ENCODE results near the gene TPH2. TPM values are rescaled to one million over a fixed set of nuclear protein-coding genes. Genes with fewer than 3 reads are reported as not detected.

TPH2 gene
- total RNA-seq, 4 donors from 2014 or later, result not detected

DNA sequence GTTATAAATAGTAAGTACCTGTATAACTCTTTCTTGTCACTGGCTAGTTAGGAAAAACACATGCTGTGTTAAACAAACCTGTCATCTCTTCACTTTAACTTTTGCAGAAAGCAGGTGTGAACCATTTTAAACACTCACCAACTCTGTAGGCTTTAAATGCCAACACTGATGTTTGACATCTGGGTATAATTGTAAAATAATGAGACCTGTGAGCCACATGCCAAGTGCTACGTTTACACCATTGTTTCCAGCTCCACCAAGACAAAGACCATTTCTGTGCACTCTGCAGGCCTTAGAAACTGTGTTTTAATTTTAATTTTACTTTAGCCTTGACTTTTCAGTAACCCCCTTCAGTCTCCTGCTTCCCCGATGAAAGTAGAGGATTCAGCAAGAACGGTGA, 11.0 kb downstream of the TPH2 start:
- peaks cover 0 to 19% (median 0%) of the 10 kb centered on the region in 3 donors for H3K4me1 ChIP-seq
- no peak for TF ChIP-seq POLR2A (IDR thresholded peaks at IDR 0.05)
- TF ChIP-seq, protein P1, sequence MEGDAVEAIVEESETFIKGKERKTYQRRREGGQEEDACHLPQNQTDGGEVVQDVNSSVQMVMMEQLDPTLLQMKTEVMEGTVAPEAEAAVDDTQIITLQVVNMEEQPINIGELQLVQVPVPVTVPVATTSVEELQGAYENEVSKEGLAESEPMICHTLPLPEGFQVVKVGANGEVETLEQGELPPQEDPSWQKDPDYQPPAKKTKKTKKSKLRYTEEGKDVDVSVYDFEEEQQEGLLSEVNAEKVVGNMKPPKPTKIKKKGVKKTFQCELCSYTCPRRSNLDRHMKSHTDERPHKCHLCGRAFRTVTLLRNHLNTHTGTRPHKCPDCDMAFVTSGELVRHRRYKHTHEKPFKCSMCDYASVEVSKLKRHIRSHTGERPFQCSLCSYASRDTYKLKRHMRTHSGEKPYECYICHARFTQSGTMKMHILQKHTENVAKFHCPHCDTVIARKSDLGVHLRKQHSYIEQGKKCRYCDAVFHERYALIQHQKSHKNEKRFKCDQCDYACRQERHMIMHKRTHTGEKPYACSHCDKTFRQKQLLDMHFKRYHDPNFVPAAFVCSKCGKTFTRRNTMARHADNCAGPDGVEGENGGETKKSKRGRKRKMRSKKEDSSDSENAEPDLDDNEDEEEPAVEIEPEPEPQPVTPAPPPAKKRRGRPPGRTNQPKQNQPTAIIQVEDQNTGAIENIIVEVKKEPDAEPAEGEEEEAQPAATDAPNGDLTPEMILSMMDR (IDR thresholded peaks at IDR 0.05), result no peak
- no peak for ATAC-seq
- no peak overlapping the region for H3K4me3 ChIP-seq
- no peaks in the 10 kb centered on the region for H3K36me3 ChIP-seq
- 7 to 23% methylated on average over 1 of the region's 3 CpGs for WGBS, 2 donors (ENCODE audit: low coverage in 1 of 2)
- no peak overlapping the region for H3K27ac ChIP-seq
- no peaks in the 10 kb centered on the region for H3K9me3 ChIP-seq
- no peaks in the 10 kb centered on the region for H3K27me3 ChIP-seq

DNA sequence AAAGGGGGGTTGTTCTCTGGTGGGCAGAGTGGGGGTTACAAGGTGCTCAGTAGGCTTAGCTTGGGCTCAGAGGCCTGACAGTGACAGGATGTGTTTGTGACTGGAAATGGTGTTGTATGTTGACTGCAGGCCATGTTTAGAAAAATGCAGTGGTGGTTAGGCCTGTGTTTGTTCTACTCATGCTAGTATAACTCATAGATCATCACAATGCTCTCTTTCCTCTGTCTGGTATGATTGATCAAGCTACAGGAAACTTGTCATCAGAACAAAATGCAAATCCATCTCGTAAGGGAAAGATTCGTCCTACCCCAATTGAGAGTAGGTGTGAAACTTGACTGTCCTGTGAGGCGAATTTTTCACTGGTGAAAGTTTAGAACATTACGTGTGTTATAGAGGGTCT, 11.8 kb downstream of the TPH2 start:
- H3K27ac ChIP-seq, result no peak overlapping the region
- TF ChIP-seq POLR2A (IDR thresholded peaks at IDR 0.05), result no peak
- TF ChIP-seq, protein P1 (IDR thresholded peaks at IDR 0.05), result no peak
- TF ChIP-seq EP300 (IDR thresholded peaks at IDR 0.05), result no peak
- no peak for TF ChIP-seq POLR2AphosphoS5 (IDR thresholded peaks at IDR 0.05)
- 59 to 86% methylated on average over 3 to 4 of the region's 4 CpGs for WGBS, 2 donors (ENCODE audit: low coverage in 1 of 2)
- peaks cover 0 to 19% (median 0%) of the 10 kb centered on the region in 3 donors for H3K4me1 ChIP-seq
- H3K9me3 ChIP-seq, result no peaks in the 10 kb centered on the region
- H3K36me3 ChIP-seq, result no peaks in the 10 kb centered on the region
- no peak for ATAC-seq
- no peaks in the 10 kb centered on the region for H3K27me3 ChIP-seq
- no peak overlapping the region for H3K4me3 ChIP-seq

DNA sequence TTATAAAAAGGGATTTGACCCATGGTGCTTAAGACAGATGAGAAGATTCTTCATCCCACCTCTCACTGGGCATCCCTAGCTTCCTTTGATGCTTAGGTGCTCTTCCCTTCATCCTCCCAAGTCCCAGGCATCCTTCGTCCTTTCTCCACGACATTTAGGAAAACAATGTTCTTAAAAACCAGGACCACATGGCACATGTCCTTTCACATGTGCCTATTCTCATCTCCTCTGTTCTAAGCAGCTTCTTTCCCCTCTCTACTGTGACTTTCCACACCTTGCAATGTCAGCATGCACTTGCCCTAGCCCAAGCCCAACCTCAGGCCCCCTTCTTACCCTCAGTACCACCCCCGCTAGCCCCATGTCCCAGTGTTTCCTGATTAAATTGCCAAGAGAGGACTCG, 12.2 kb downstream of the TPH2 start:
- no peak for TF ChIP-seq EP300 (IDR thresholded peaks at IDR 0.05)
- TF ChIP-seq POLR2A (IDR thresholded peaks at IDR 0.05), result no peak
- TF ChIP-seq POLR2AphosphoS5 (IDR thresholded peaks at IDR 0.05), result no peak
- TF ChIP-seq, protein P1 (IDR thresholded peaks at IDR 0.05), result no peak
- Histone ChIP-seq H3K27ac (no peak overlapping the region), H3K9me3 (no peaks in the 10 kb centered on the region), H3K4me1 (peaks cover 0 to 19% (median 0%) of the 10 kb centered on the region in 3 donors), H3K36me3 (no peaks in the 10 kb centered on the region), H3K27me3 (no peaks in the 10 kb centered on the region), H3K4me3 (no peak overlapping the region)
- 71 to 85% methylated on average over 3 to 4 of the region's 4 CpGs for WGBS, 2 donors (ENCODE audit: low coverage in 1 of 2)
- ATAC-seq, result no peak

DNA sequence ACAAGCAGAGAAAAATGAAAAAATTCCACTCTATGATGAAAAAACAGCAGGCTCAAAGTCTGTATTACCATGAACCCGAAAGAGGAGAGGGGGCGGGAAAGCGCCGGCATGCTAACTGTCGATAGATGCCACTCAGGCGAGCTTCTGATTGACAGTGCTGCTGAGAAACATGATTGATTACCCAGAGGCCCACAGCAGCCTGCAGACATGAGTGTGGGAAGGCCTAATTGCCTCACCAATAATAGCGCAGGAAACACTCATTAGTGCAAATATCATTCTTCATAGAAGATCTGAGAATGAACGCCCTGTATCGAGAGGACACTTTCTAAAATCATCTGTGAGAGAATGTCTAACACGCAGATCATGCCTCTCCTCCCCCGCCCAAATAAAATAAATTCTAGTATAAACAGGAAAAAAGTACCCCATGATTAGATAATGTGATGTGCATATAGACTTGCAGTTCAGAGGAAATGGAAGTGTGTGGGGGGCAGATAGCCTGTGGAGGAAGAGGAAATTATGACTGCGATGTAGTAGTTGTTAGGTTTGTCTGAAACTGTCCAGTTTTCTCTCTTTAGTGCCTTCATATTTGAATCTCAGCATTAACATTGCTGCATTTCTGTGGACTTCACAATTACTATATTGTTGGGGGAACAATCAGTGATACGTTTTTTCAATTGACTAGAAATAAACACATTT, 15.6 kb downstream of the TPH2 start:
- no peak for ATAC-seq
- 64 to 76% methylated on average over 6 to 12 of the region's 13 CpGs for WGBS, 2 donors (ENCODE audit: low coverage in 1 of 2)
- TF ChIP-seq, protein P1 (IDR thresholded peaks at IDR 0.05), result no peak
- TF ChIP-seq POLR2A (IDR thresholded peaks at IDR 0.05) (no peak), POLR2AphosphoS5 (IDR thresholded peaks at IDR 0.05) (no peak), EP300 (IDR thresholded peaks at IDR 0.05) (no peak)
- no peak overlapping the region for H3K4me3 ChIP-seq
- H3K27me3 ChIP-seq, result no peaks in the 10 kb centered on the region
- peaks cover 0 to 25% (median 4%) of the 10 kb centered on the region in 3 donors for H3K4me1 ChIP-seq
- H3K36me3 ChIP-seq, result no peaks in the 10 kb centered on the region
- no peak overlapping the region for H3K27ac ChIP-seq
- no peaks in the 10 kb centered on the region for H3K9me3 ChIP-seq

DNA sequence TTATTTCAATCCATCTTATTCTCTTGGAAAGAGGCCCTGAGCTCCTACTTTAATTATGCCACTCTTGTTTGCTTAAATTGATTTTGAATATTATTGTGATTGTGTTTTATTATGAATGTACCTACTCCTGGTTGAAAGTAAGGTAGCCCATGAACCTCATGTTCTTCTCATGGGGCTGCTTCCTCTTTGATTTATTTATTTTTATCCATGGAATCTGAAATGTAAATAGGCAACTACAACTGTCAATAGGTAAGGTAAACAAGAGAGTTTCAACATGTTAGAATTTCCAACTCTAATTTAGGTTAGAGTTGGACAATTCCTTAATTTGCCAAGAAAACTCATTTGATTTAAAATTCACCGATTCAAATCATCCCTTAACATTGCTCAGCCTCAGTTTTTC, 16.2 kb downstream of the TPH2 start:
- Histone ChIP-seq H3K4me3 (no peak overlapping the region), H3K36me3 (no peaks in the 10 kb centered on the region), H3K27me3 (no peaks in the 10 kb centered on the region), H3K27ac (no peak overlapping the region), H3K4me1 (peaks cover 0 to 22% (median 4%) of the 10 kb centered on the region in 3 donors), H3K9me3 (no peaks in the 10 kb centered on the region)
- 71 to 100% methylated on average over 1 of the region's 1 CpG for WGBS, 2 donors (ENCODE audit: low coverage in 1 of 2)
- no peak for TF ChIP-seq POLR2A (IDR thresholded peaks at IDR 0.05)
- no peak for TF ChIP-seq EP300 (IDR thresholded peaks at IDR 0.05)
- TF ChIP-seq, protein P1 (IDR thresholded peaks at IDR 0.05), result no peak
- TF ChIP-seq POLR2AphosphoS5 (IDR thresholded peaks at IDR 0.05), result no peak
- ATAC-seq, result no peak
